ENCODE results near the gene SHROOM2.

DNA sequence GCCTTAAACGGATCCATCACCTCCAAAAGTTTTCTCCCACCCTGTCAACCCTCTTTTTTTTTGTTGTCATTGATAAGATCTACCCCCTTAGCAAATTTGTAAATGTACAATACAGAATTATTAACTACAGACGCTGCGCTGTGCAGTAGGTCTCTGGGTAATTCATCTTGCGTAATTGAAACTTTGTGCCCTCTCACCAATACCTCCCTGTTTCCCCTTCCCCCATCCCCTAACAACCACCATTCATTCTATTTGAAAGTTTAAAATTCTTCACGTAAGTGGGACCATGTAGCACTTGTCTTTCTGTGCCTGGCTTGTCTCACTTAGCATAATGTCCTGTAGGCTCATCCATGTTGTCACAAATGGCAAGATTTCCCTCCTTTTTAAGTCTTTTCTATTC, 135.2 kb downstream of the SHROOM2 start:
- TF ChIP-seq, protein P1, sequence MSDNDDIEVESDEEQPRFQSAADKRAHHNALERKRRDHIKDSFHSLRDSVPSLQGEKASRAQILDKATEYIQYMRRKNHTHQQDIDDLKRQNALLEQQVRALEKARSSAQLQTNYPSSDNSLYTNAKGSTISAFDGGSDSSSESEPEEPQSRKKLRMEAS (IDR thresholded peaks at IDR 0.05) = no peak
- no peak for TF ChIP-seq EGR1 (IDR thresholded peaks at IDR 0.05; ENCODE audit: low read depth)
- TF ChIP-seq, protein P2, sequence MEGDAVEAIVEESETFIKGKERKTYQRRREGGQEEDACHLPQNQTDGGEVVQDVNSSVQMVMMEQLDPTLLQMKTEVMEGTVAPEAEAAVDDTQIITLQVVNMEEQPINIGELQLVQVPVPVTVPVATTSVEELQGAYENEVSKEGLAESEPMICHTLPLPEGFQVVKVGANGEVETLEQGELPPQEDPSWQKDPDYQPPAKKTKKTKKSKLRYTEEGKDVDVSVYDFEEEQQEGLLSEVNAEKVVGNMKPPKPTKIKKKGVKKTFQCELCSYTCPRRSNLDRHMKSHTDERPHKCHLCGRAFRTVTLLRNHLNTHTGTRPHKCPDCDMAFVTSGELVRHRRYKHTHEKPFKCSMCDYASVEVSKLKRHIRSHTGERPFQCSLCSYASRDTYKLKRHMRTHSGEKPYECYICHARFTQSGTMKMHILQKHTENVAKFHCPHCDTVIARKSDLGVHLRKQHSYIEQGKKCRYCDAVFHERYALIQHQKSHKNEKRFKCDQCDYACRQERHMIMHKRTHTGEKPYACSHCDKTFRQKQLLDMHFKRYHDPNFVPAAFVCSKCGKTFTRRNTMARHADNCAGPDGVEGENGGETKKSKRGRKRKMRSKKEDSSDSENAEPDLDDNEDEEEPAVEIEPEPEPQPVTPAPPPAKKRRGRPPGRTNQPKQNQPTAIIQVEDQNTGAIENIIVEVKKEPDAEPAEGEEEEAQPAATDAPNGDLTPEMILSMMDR (IDR thresholded peaks at IDR 0.05 in 2 of 3, conservative IDR thresholded peaks at IDR 0.05 in 1 of 3; ENCODE audit: borderline replicate concordance in 1 of 3, insufficient read depth in 1 of 3, low read depth in 2 of 3, low read length in 2 of 3) = no peak
- TF ChIP-seq TCF7L2 (IDR thresholded peaks at IDR 0.05; ENCODE audit: borderline replicate concordance, extremely low read depth, insufficient read depth, insufficient read length) = no peak
- TF ChIP-seq JUND (IDR thresholded peaks at IDR 0.05) = no peak

Data from HCT116 (cell line).